PC-3 (cell line): Measurements from ENCODE around the gene AGPAT4. TPM values are rescaled to one million over a fixed set of nuclear protein-coding genes. Genes with fewer than 3 reads are reported as not detected.

Source experiments
- ATAC-seq: fragments of 200-7000 bp; cut with Tn5 transposase; 2 replicates; pipeline ENCODE4 v1.9.1; 2020; ENCODE audit warnings: mild to moderate bottlenecking, moderate library complexity
- BruUV-seq: library from RNA; stranded (reverse); fragments of 400-500 nt; replicated peaks from 2 replicates; lab custom pipeline; 2021; lab: Mats Ljungman, UMichigan
- CTCF ChIA-PET: fragments of 300-600 bp; sonication (Branson Sonifier 250); formaldehyde crosslinking; loops from one replicate; lab custom pipeline; 2022; ENCODE audit warnings: antibody characterized with exemption; lab: Charles Lee
- POLR2A ChIA-PET: fragments of 300-600 bp; sonication (Branson Sonifier 250); formaldehyde crosslinking; loops from one replicate; lab custom pipeline; 2022; ENCODE audit warnings: antibody characterized with exemption; ENCODE audit not compliant: unreplicated experiment; lab: Charles Lee
- DNase-seq: peaks from one replicate; pipeline ENCODE4 v3.0.0-alpha.2; 2015
- H2AFZ ChIP-seq: fragments of 300-600 bp; sonication (generic); 2 replicates; pipeline ENCODE4 v1.6.0; 2016; ENCODE audit warnings: antibody characterized with exemption, low read length
- H3F3A ChIP-seq: fragments of 300-600 bp; sonication (generic); one replicate; pipeline ENCODE4 v1.6.0; 2017; ENCODE audit warnings: antibody characterized with exemption, low read length, control low read depth, mild to moderate bottlenecking; ENCODE audit not compliant: unreplicated experiment
- H3K27ac ChIP-seq: fragments of 300-600 bp; sonication (generic); 2 replicates; pipeline ENCODE4 v1.5.1; 2016; ENCODE audit warnings: mild to moderate bottlenecking, low read length
- H3K27me3 ChIP-seq: fragments of 300-600 bp; sonication (generic); 2 replicates; pipeline ENCODE4 v1.6.1; 2016; ENCODE audit warnings: low read length, mixed read lengths
- H3K36me3 ChIP-seq: fragments of 300-600 bp; sonication (generic); 2 replicates; pipeline ENCODE4 v1.6.1; 2016; ENCODE audit warnings: low read depth, mixed run types, low read length, mixed read lengths
- H3K4me1 ChIP-seq: fragments of 300-600 bp; sonication (generic); 2 replicates; pipeline ENCODE4 v1.5.1; 2016; ENCODE audit warnings: low read length; ENCODE audit not compliant: insufficient read depth
- H3K4me2 ChIP-seq: fragments of 300-600 bp; sonication (generic); 2 replicates; pipeline ENCODE4 v1.6.0; 2016; ENCODE audit warnings: low read length
- H3K4me3 ChIP-seq: fragments of 300-600 bp; sonication (generic); 2 replicates; pipeline ENCODE4 v1.5.1; 2016; ENCODE audit warnings: mild to moderate bottlenecking, low read length, mixed read lengths
- H3K79me2 ChIP-seq: fragments of 300-600 bp; sonication (generic); 2 replicates; pipeline ENCODE4 v1.6.1; 2017; ENCODE audit warnings: low read length, mixed read lengths
- H3K9ac ChIP-seq: fragments of 300-600 bp; sonication (generic); 2 replicates; pipeline ENCODE4 v1.6.0; 2016; ENCODE audit warnings: mild to moderate bottlenecking, low read length
- H3K9me2 ChIP-seq: fragments of 300-600 bp; sonication (generic); replicated peaks from 2 replicates; pipeline ENCODE4 v1.6.1; 2016; ENCODE audit warnings: mixed run types, low read length, mixed read lengths
- H3K9me3 ChIP-seq: fragments of 300-600 bp; sonication (generic); 2 replicates; pipeline ENCODE4 v1.6.1; 2016; ENCODE audit warnings: low read length, mixed read lengths
- H4K20me1 ChIP-seq: fragments of 300-600 bp; sonication (generic); 2 replicates; pipeline ENCODE4 v1.6.1; 2016; ENCODE audit warnings: low read length, mixed read lengths
- EZH2 ChIP-seq: fragments of 300-600 bp; sonication (generic); IDR thresholded peaks from one replicate; pipeline ENCODE4 v1.6.1; 2017; ENCODE audit warnings: antibody characterized with exemption, mild to moderate bottlenecking, low read length; ENCODE audit not compliant: unreplicated experiment
- EZH2phosphoT487 ChIP-seq: fragments of 300-600 bp; sonication (generic); IDR thresholded peaks from 2 replicates; pipeline ENCODE4 v1.6.1; 2018; ENCODE audit warnings: mild to moderate bottlenecking, antibody characterized with exemption, low read length, borderline replicate concordance
- intact Hi-C: fragments of 100-400 bp; cut with micrococcal nuclease; formaldehyde crosslinking; loops from 2 replicates; pipeline ENCODE4 v1.9.0; 2023
- total RNA-seq: library from RNA; depleted of rRNA; stranded (reverse); fragments of >200 nt; gene quantifications from 2 replicates; pipeline ENCODE4 v1.2.3, GENCODE V29; 2014
- TF ChIP-seq, protein P1 (sequence below): fragments of 300-600 bp; sonication (generic); conservative IDR thresholded peaks from 2 replicates; pipeline ENCODE4 v1.5.1; 2017; ENCODE audit warnings: antibody characterized with exemption, low read depth, mild to moderate bottlenecking, low read length

Gene AGPAT4
- total RNA-seq, 1 experiment from 2014 or later = 3.8 TPM

GRCh38 chr6:161230339-161230738 lies 43.5 kb downstream of the AGPAT4 start:
- Histone ChIP-seq H3K4me2 (no peak overlapping the region), H3K36me3 (0 out of 2 replicates have a peak, but pooled peaks cover 7% of the 10 kb centered on the region), H4K20me1 (no peaks in the 10 kb centered on the region), H3K27ac (no peak overlapping the region), H3K9me3 (no peaks in the 10 kb centered on the region), H3K9ac (no peak overlapping the region), H3K4me1 (peaks cover 21% of the 10 kb centered on the region), H2AFZ (no peak overlapping the region), H3K79me2 (no peaks in the 10 kb centered on the region), H3K9me2 (no peaks in the 10 kb centered on the region), H3F3A (no peaks in the 10 kb centered on the region), H3K27me3 (no peaks in the 10 kb centered on the region), H3K4me3 (no peak overlapping the region)
- ChIA-PET POLR2A (no interaction called here), CTCF (no interaction called here)
- BruUV-seq = no TSS peak
- ATAC-seq = no peak
- no peak for TF ChIP-seq EZH2
- TF ChIP-seq EZH2phosphoT487 = no peak
- TF ChIP-seq, protein P1, sequence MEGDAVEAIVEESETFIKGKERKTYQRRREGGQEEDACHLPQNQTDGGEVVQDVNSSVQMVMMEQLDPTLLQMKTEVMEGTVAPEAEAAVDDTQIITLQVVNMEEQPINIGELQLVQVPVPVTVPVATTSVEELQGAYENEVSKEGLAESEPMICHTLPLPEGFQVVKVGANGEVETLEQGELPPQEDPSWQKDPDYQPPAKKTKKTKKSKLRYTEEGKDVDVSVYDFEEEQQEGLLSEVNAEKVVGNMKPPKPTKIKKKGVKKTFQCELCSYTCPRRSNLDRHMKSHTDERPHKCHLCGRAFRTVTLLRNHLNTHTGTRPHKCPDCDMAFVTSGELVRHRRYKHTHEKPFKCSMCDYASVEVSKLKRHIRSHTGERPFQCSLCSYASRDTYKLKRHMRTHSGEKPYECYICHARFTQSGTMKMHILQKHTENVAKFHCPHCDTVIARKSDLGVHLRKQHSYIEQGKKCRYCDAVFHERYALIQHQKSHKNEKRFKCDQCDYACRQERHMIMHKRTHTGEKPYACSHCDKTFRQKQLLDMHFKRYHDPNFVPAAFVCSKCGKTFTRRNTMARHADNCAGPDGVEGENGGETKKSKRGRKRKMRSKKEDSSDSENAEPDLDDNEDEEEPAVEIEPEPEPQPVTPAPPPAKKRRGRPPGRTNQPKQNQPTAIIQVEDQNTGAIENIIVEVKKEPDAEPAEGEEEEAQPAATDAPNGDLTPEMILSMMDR = no peak
- intact Hi-C loops = no loop called here
- DNase-seq = no peak

- peak overlapping the region; percentile 83 for H3K4me2 ChIP-seq
These were observed 44.8 kb downstream of the AGPAT4 start for GRCh38 chr6:161228921-161229591.

More at GRCh38 chr6:161228921-161229591, 44.8 kb downstream of the AGPAT4 start:
- H3K79me2 ChIP-seq = no peaks in the 10 kb centered on the region
- intact Hi-C loops = loop anchor here (5.0 kb wide), 1 partner anchor 43 kb away; the partner anchor contains the start of gene AGPAT4
- H3F3A ChIP-seq = no peaks in the 10 kb centered on the region
- 0 out of 2 replicates have a peak, but pooled peaks cover 7% of the 10 kb centered on the region for H3K36me3 ChIP-seq
- no peaks in the 10 kb centered on the region for H4K20me1 ChIP-seq
- TF ChIP-seq, protein P1 = no peak
- peak; percentile 96 for ATAC-seq
- peaks cover 15% of the 10 kb centered on the region for H3K4me1 ChIP-seq
- no peaks in the 10 kb centered on the region for H3K9me2 ChIP-seq
- no peaks in the 10 kb centered on the region for H3K9me3 ChIP-seq
- H3K27me3 ChIP-seq = no peaks in the 10 kb centered on the region
- peak; percentile 70 for DNase-seq
- ChIA-PET POLR2A (no interaction called here), CTCF (interaction anchor here (0.5 to 0.9 kb wide), 2 partner anchors 34 to 142 kb away, joined by 3 read pairs; no protein-coding TSS in a partner anchor)
- peak overlapping the region; percentile 52; the same call in 1 of the 2 replicates for H3K4me3 ChIP-seq
- BruUV-seq = no TSS peak
- H2AFZ ChIP-seq = peak overlapping the region; percentile 86
- H3K9ac ChIP-seq = peak overlapping the region; percentile 70
- H3K27ac ChIP-seq = peak overlapping the region; percentile 88
